Measurements from ENCODE around the gene CEP295NL. TPM values are rescaled to one million over a fixed set of nuclear protein-coding genes. Genes with fewer than 3 reads are reported as not detected.
"Not testable (repeated sequence)": the region's sequence is repeated elsewhere in the genome, so short reads cannot be mapped to it uniquely, and the experiment has no call there.

The CEP295NL gene
- total RNA-seq, 2 donors from 2014 or later, result 0.83 to 1.1 TPM

GRCh38 chr17:78904371-78904770 is 1.4 kb upstream of the CEP295NL start:
- no peak overlapping the region for H3K4me3 ChIP-seq
- H3K4me1 ChIP-seq, result peaks cover 0 to 51% of the 10 kb centered on the region in 2 donors
- peaks cover 5% of the 10 kb centered on the region for H3K36me3 ChIP-seq
- no peaks in the 10 kb centered on the region for H3K9me3 ChIP-seq
- H3K27me3 ChIP-seq, result no peaks in the 10 kb centered on the region
- no peak for TF ChIP-seq CTCF (IDR thresholded peaks at IDR 0.05)
- H3K27ac ChIP-seq, result no peak overlapping the region
- no peak for DNase-seq (ENCODE audit: low spot score)

GRCh38 chr17:78902231-78902630 is 770 bp downstream of the CEP295NL start:
- peak overlapping the region in 1 of 2 donors; percentile 58 for H3K27ac ChIP-seq
- H3K36me3 ChIP-seq; H3K27me3 ChIP-seq; H3K9me3 ChIP-seq; DNase-seq (ENCODE audit: low spot score); H3K4me3 ChIP-seq: not testable (repeated sequence)
- H3K4me1 ChIP-seq, result peaks cover 0 to 61% of the 10 kb centered on the region in 2 donors

GRCh38 chr17:78901806-78902205 is 1.2 kb downstream of the CEP295NL start:
- no peak for DNase-seq (ENCODE audit: low spot score)
- Histone ChIP-seq H3K9me3 (no peaks in the 10 kb centered on the region), H3K36me3 (peaks cover 5% of the 10 kb centered on the region), H3K27me3 (no peaks in the 10 kb centered on the region), H3K4me1 (peaks cover 0 to 65% of the 10 kb centered on the region in 2 donors), H3K4me3 (no peak overlapping the region), H3K27ac (no peak overlapping the region)
- no peak for TF ChIP-seq CTCF (IDR thresholded peaks at IDR 0.05)

- Histone ChIP-seq H3K36me3 (peaks cover 5% of the 10 kb centered on the region), H3K27ac (no peak overlapping the region), H3K9me3 (no peaks in the 10 kb centered on the region), H3K4me3 (no peak overlapping the region), H3K27me3 (no peaks in the 10 kb centered on the region), H3K4me1 (peaks cover 0 to 74% of the 10 kb centered on the region in 2 donors)
- no peak for DNase-seq (ENCODE audit: low spot score)
- TF ChIP-seq CTCF (IDR thresholded peaks at IDR 0.05), result no peak
Measured at GRCh38 chr17:78900816-78901215, 2.2 kb downstream of the CEP295NL start.

GRCh38 chr17:78899361-78900260 is 3.4 kb downstream of the CEP295NL start:
- Histone ChIP-seq H3K27me3 (no peaks in the 10 kb centered on the region), H3K4me1 (peaks cover 0 to 74% of the 10 kb centered on the region in 2 donors), H3K36me3 (peaks cover 5% of the 10 kb centered on the region), H3K4me3 (no peak overlapping the region), H3K27ac (peak overlapping the region; percentile 48 to 68), H3K9me3 (no peaks in the 10 kb centered on the region)
- no peak for DNase-seq (ENCODE audit: low spot score)
- no peak for TF ChIP-seq CTCF (IDR thresholded peaks at IDR 0.05)

- no peaks in the 10 kb centered on the region for H3K27me3 ChIP-seq
- no peak for TF ChIP-seq CTCF (IDR thresholded peaks at IDR 0.05)
- peaks cover 5% of the 10 kb centered on the region for H3K36me3 ChIP-seq
- H3K4me3 ChIP-seq, result no peak overlapping the region
- H3K9me3 ChIP-seq, result no peaks in the 10 kb centered on the region
- peaks cover 0 to 77% of the 10 kb centered on the region in 2 donors for H3K4me1 ChIP-seq
- H3K27ac ChIP-seq, result peak overlapping the region; percentile 48 to 68
- no peak for DNase-seq (ENCODE audit: low spot score)
Measured at GRCh38 chr17:78898947-78899346, 4.1 kb downstream of the CEP295NL start.
